Activated T-cell treated with anti-CD3 and anti-CD28 coated beads, Interleukin-2, amount 50 U/mL, for 72 hours (primary cell): ENCODE measurements around the gene PPM1A. TPM values are rescaled to one million over a fixed set of nuclear protein-coding genes. Genes with fewer than 3 reads are reported as not detected.

Experiments
- ATAC-seq, 2 donors: fragments of 150-1000 bp; cut with Tn5 transposase; replicated peaks in 1 of 2; 2 replicates each; pipeline ENCODE4 v1.10.0; 2021; ENCODE audit warnings: moderate library complexity in 2 of 2, mild to moderate bottlenecking in 1 of 2
- DNase-seq, 2 donors: peaks; one replicate each; pipeline ENCODE4 v3.0.0; 2021 to 2022; ENCODE audit warnings: mixed read lengths in 1 of 2
- H3K27ac Mint-ChIP-seq: one replicate; pipeline ENCODE4 v1.8.0; 2022; ENCODE audit warnings: mild to moderate bottlenecking, moderate library complexity, mixed read lengths
- H3K27me3 Mint-ChIP-seq: one replicate; pipeline ENCODE4 v1.8.0; 2022; ENCODE audit warnings: low read depth, mixed read lengths
- H3K36me3 Mint-ChIP-seq, 2 donors: one replicate each; pipeline ENCODE4 v1.8.0; 2022; ENCODE audit warnings: mixed read lengths in 2 of 2, mild to moderate bottlenecking in 1 of 2; ENCODE audit not compliant: insufficient read depth in 2 of 2
- H3K4me1 Mint-ChIP-seq: one replicate; pipeline ENCODE4 v1.8.0; 2022; ENCODE audit warnings: low read depth, mixed read lengths
- H3K4me3 Mint-ChIP-seq, 2 donors: one replicate each; pipeline ENCODE4 v1.8.0; 2022; ENCODE audit warnings: mild to moderate bottlenecking in 2 of 2, mixed read lengths in 2 of 2, moderate library complexity in 2 of 2
- H3K9me3 Mint-ChIP-seq, 2 donors: one replicate each; pipeline ENCODE4 v1.8.0; 2022; ENCODE audit warnings: mixed read lengths in 2 of 2
- total RNA-seq, 2 donors: library from RNA; stranded (reverse); gene quantifications; one replicate each; pipeline ENCODE4 v1.2.3, GENCODE V29; 2022

Gene PPM1A
- total RNA-seq, 2 donors from 2014 or later, result 57.3 to 62.9 TPM

- Mint-ChIP-seq H3K9me3 (peaks cover 7 to 12% of the 10 kb centered on the region in 2 donors), H3K4me1 (no peaks in the 10 kb centered on the region), H3K27ac (no peak overlapping the region), H3K36me3 (peaks cover 2 to 6% of the 10 kb centered on the region in 2 donors), H3K4me3 (no peak overlapping the region), H3K27me3 (no peaks in the 10 kb centered on the region)
- no peak for ATAC-seq
- no peak for DNase-seq
These were observed 13.6 kb upstream of the PPM1A start for GRCh38 chr14:60235440-60235839.

- DNase-seq (no peak), ATAC-seq (no peak)
- Mint-ChIP-seq H3K4me1 (no peaks in the 10 kb centered on the region), H3K27ac (no peak overlapping the region), H3K4me3 (no peak overlapping the region), H3K27me3 (no peaks in the 10 kb centered on the region), H3K36me3 (no peaks in the 10 kb centered on the region), H3K9me3 (no peaks in the 10 kb centered on the region)
These were observed 10.1 kb upstream of the PPM1A start for GRCh38 chr14:60238955-60239354.

GRCh38 chr14:60240139-60240856, 8.7 kb upstream of the PPM1A start:
- no peak for ATAC-seq
- no peaks in the 10 kb centered on the region for H3K27me3 Mint-ChIP-seq
- no peaks in the 10 kb centered on the region for H3K9me3 Mint-ChIP-seq
- H3K36me3 Mint-ChIP-seq, result no peaks in the 10 kb centered on the region
- DNase-seq, result no peak
- H3K4me3 Mint-ChIP-seq, result no peak overlapping the region
- H3K27ac Mint-ChIP-seq, result no peak overlapping the region
- H3K4me1 Mint-ChIP-seq, result peaks cover 2% of the 10 kb centered on the region

GRCh38 chr14:60241091-60241490, 7.9 kb upstream of the PPM1A start:
- no peaks in the 10 kb centered on the region for H3K9me3 Mint-ChIP-seq
- no peaks in the 10 kb centered on the region for H3K27me3 Mint-ChIP-seq
- H3K4me1 Mint-ChIP-seq, result peaks cover 10% of the 10 kb centered on the region
- no peaks in the 10 kb centered on the region for H3K36me3 Mint-ChIP-seq
- no peak overlapping the region for H3K27ac Mint-ChIP-seq
- ATAC-seq (no peak), DNase-seq (no peak)
- H3K4me3 Mint-ChIP-seq, result no peak overlapping the region

- Mint-ChIP-seq H3K27ac (no peak overlapping the region), H3K27me3 (no peaks in the 10 kb centered on the region), H3K36me3 (no peaks in the 10 kb centered on the region), H3K4me3 (no peak overlapping the region), H3K9me3 (no peaks in the 10 kb centered on the region), H3K4me1 (peaks cover 20% of the 10 kb centered on the region)
- ATAC-seq (peak; percentile 16 to 27), DNase-seq (no peak)
These were observed 6.6 kb upstream of the PPM1A start for GRCh38 chr14:60242429-60242828.

GRCh38 chr14:60245380-60246177, 3.4 kb upstream of the PPM1A start:
- peak overlapping the region in 1 of 2 donors; percentile 16 for H3K4me3 Mint-ChIP-seq
- no peaks in the 10 kb centered on the region for H3K9me3 Mint-ChIP-seq
- DNase-seq, result peak; percentile 40 to 42
- H3K27me3 Mint-ChIP-seq, result no peaks in the 10 kb centered on the region
- peaks cover 0 to 3% of the 10 kb centered on the region in 2 donors for H3K36me3 Mint-ChIP-seq
- H3K27ac Mint-ChIP-seq, result no peak overlapping the region
- ATAC-seq, result no peak
- H3K4me1 Mint-ChIP-seq, result peaks cover 39% of the 10 kb centered on the region

- no peaks in the 10 kb centered on the region for H3K9me3 Mint-ChIP-seq
- H3K4me1 Mint-ChIP-seq, result peaks cover 65% of the 10 kb centered on the region
- peaks cover 0 to 3% of the 10 kb centered on the region in 2 donors for H3K36me3 Mint-ChIP-seq
- peak; percentile 68 to 72 for ATAC-seq
- DNase-seq, result peak; percentile 83 to 85
- H3K27ac Mint-ChIP-seq, result peak overlapping the region; percentile 100
- H3K27me3 Mint-ChIP-seq, result no peaks in the 10 kb centered on the region
- peak overlapping the region; percentile 90 to 99 for H3K4me3 Mint-ChIP-seq
These were observed 876 bp upstream of the PPM1A start for GRCh38 chr14:60247994-60248696.

- H3K36me3 Mint-ChIP-seq, result peaks cover 0 to 3% of the 10 kb centered on the region in 2 donors
- peak overlapping the region; percentile 78 for H3K27ac Mint-ChIP-seq
- DNase-seq (peak; percentile 76), ATAC-seq (peak; percentile 52 to 54)
- peak overlapping the region; percentile 90 to 99 for H3K4me3 Mint-ChIP-seq
- no peaks in the 10 kb centered on the region for H3K9me3 Mint-ChIP-seq
- no peaks in the 10 kb centered on the region for H3K27me3 Mint-ChIP-seq
- H3K4me1 Mint-ChIP-seq, result peaks cover 74% of the 10 kb centered on the region
These were observed 568 bp downstream of the PPM1A start for GRCh38 chr14:60249321-60250256.

- DNase-seq, result no peak
- Mint-ChIP-seq H3K27ac (peak overlapping the region; percentile 91), H3K36me3 (peaks cover 0 to 3% of the 10 kb centered on the region in 2 donors), H3K4me3 (peak overlapping the region; percentile 75 to 84), H3K27me3 (no peaks in the 10 kb centered on the region), H3K9me3 (no peaks in the 10 kb centered on the region), H3K4me1 (peaks cover 77% of the 10 kb centered on the region)
- no peak for ATAC-seq
These were observed 1.4 kb downstream of the PPM1A start for GRCh38 chr14:60250257-60251035.

- Mint-ChIP-seq H3K4me3 (peak overlapping the region; percentile 37 to 75), H3K9me3 (no peaks in the 10 kb centered on the region), H3K36me3 (peaks cover 0 to 3% of the 10 kb centered on the region in 2 donors), H3K27ac (peak overlapping the region; percentile 17), H3K27me3 (no peaks in the 10 kb centered on the region), H3K4me1 (peaks cover 80% of the 10 kb centered on the region)
- ATAC-seq (no peak), DNase-seq (no peak)
These were observed 2.9 kb downstream of the PPM1A start for GRCh38 chr14:60251877-60252276.

GRCh38 chr14:60252630-60253029, 3.6 kb downstream of the PPM1A start:
- DNase-seq (no peak), ATAC-seq (no peak)
- H3K4me1 Mint-ChIP-seq, result peaks cover 74% of the 10 kb centered on the region
- peak overlapping the region in 1 of 2 donors; percentile 5 for H3K4me3 Mint-ChIP-seq
- no peaks in the 10 kb centered on the region for H3K9me3 Mint-ChIP-seq
- H3K27ac Mint-ChIP-seq, result no peak overlapping the region
- H3K27me3 Mint-ChIP-seq, result no peaks in the 10 kb centered on the region
- H3K36me3 Mint-ChIP-seq, result peaks cover 0 to 3% of the 10 kb centered on the region in 2 donors

- no peaks in the 10 kb centered on the region for H3K9me3 Mint-ChIP-seq
- H3K36me3 Mint-ChIP-seq, result peaks cover 0 to 1% of the 10 kb centered on the region in 2 donors
- no peak overlapping the region for H3K27ac Mint-ChIP-seq
- no peak overlapping the region for H3K4me3 Mint-ChIP-seq
- no peaks in the 10 kb centered on the region for H3K27me3 Mint-ChIP-seq
- DNase-seq (no peak), ATAC-seq (no peak)
- peaks cover 74% of the 10 kb centered on the region for H3K4me1 Mint-ChIP-seq
These were observed 4.6 kb downstream of the PPM1A start for GRCh38 chr14:60253649-60254048.
